ENCODE data around the gene COMMD1. TPM values are rescaled to one million over a fixed set of nuclear protein-coding genes. Genes with fewer than 3 reads are reported as not detected.

Gene COMMD1
- total RNA-seq, 1 donor from 2014 or later, result 36.1 TPM

GRCh38 chr2:62029910-62030309 lies 124.4 kb downstream of the COMMD1 start:
- H3K4me3 Mint-ChIP-seq, result peak overlapping the region; percentile 50
- H3K27ac Mint-ChIP-seq, result peak overlapping the region; percentile 96
- no peaks in the 10 kb centered on the region for H3K27me3 Mint-ChIP-seq (ENCODE audit: low read depth)
- H3K9me3 Mint-ChIP-seq, result no peaks in the 10 kb centered on the region
- H3K36me3 Mint-ChIP-seq, result no peaks in the 10 kb centered on the region
- peaks cover 43% of the 10 kb centered on the region for H3K4me1 Mint-ChIP-seq
- TF ChIP-seq CTCF (IDR thresholded peaks at IDR 0.05; ENCODE audit: unreplicated experiment), result no peak
- no peak for DNase-seq (ENCODE audit: low spot score in 2 of 2, unreplicated experiment in 2 of 2)

GRCh38 chr2:62030902-62031301 lies 125.4 kb downstream of the COMMD1 start:
- Mint-ChIP-seq H3K9me3 (no peaks in the 10 kb centered on the region), H3K27me3 (ENCODE audit: low read depth) (no peaks in the 10 kb centered on the region), H3K27ac (peak overlapping the region; percentile 92), H3K4me1 (peaks cover 43% of the 10 kb centered on the region), H3K4me3 (no peak overlapping the region), H3K36me3 (no peaks in the 10 kb centered on the region)
- no peak for TF ChIP-seq CTCF (IDR thresholded peaks at IDR 0.05; ENCODE audit: unreplicated experiment)
- DNase-seq (ENCODE audit: low spot score in 2 of 2, unreplicated experiment in 2 of 2), result no peak

GRCh38 chr2:62032096-62032495 lies 126.6 kb downstream of the COMMD1 start:
- Mint-ChIP-seq H3K4me3 (no peak overlapping the region), H3K27me3 (ENCODE audit: low read depth) (no peaks in the 10 kb centered on the region), H3K27ac (peak overlapping the region; percentile 92), H3K9me3 (no peaks in the 10 kb centered on the region), H3K36me3 (no peaks in the 10 kb centered on the region), H3K4me1 (peaks cover 49% of the 10 kb centered on the region)
- DNase-seq (ENCODE audit: low spot score in 2 of 2, unreplicated experiment in 2 of 2), result no peak
- TF ChIP-seq CTCF (IDR thresholded peaks at IDR 0.05; ENCODE audit: unreplicated experiment), result no peak

- Mint-ChIP-seq H3K27me3 (ENCODE audit: low read depth) (no peaks in the 10 kb centered on the region), H3K4me3 (no peak overlapping the region), H3K36me3 (no peaks in the 10 kb centered on the region), H3K27ac (peak overlapping the region; percentile 60), H3K4me1 (peaks cover 46% of the 10 kb centered on the region), H3K9me3 (no peaks in the 10 kb centered on the region)
- no peak for TF ChIP-seq CTCF (IDR thresholded peaks at IDR 0.05; ENCODE audit: unreplicated experiment)
- DNase-seq (ENCODE audit: low spot score in 2 of 2, unreplicated experiment in 2 of 2), result no peak
These were observed 129.2 kb downstream of the COMMD1 start for GRCh38 chr2:62034715-62035114.

GRCh38 chr2:62036229-62036628 lies 130.8 kb downstream of the COMMD1 start:
- no peak for TF ChIP-seq CTCF (IDR thresholded peaks at IDR 0.05; ENCODE audit: unreplicated experiment)
- H3K27ac Mint-ChIP-seq, result no peak overlapping the region
- H3K9me3 Mint-ChIP-seq, result no peaks in the 10 kb centered on the region
- no peak overlapping the region for H3K4me3 Mint-ChIP-seq
- H3K27me3 Mint-ChIP-seq (ENCODE audit: low read depth), result no peaks in the 10 kb centered on the region
- H3K36me3 Mint-ChIP-seq, result no peaks in the 10 kb centered on the region
- no peak for DNase-seq (ENCODE audit: low spot score in 2 of 2, unreplicated experiment in 2 of 2)
- H3K4me1 Mint-ChIP-seq, result peaks cover 34% of the 10 kb centered on the region

- H3K9me3 Mint-ChIP-seq, result no peaks in the 10 kb centered on the region
- no peaks in the 10 kb centered on the region for H3K36me3 Mint-ChIP-seq
- no peak overlapping the region for H3K4me3 Mint-ChIP-seq
- DNase-seq (ENCODE audit: low spot score in 2 of 2, unreplicated experiment in 2 of 2), result no peak
- H3K27me3 Mint-ChIP-seq (ENCODE audit: low read depth), result no peaks in the 10 kb centered on the region
- H3K4me1 Mint-ChIP-seq, result peaks cover 29% of the 10 kb centered on the region
- no peak for TF ChIP-seq CTCF (IDR thresholded peaks at IDR 0.05; ENCODE audit: unreplicated experiment)
- no peak overlapping the region for H3K27ac Mint-ChIP-seq
These were observed 131.3 kb downstream of the COMMD1 start for GRCh38 chr2:62036761-62037250.
